Measurements from ENCODE around the gene WNT2B. TPM values are rescaled to one million over a fixed set of nuclear protein-coding genes. Genes with fewer than 3 reads are reported as not detected.

WNT2B gene
- polyA plus RNA-seq, 3 donors: 0.07 to 0.79 TPM; not detected in 1

DNA sequence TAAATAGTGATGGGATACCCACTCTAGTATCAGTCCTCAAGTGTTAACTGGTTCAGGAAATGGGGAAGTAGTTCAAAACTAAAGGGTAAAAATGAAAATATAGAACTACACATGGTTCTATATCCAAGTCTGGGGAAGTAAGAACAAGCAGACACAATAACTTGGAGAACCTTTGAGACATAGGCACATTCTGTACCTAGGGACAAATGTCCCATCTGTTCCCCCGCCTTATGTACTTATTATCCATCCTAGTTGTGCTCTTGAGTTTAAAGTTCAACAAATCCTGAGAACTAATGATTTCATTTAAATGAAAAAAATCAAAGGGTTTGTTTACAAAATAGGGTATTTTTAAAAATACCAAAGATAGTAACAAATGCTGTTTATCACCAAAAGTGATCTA, 32.5 kb downstream of the WNT2B start:
- Mint-ChIP-seq H3K36me3 (peaks cover 19 to 54% of the 10 kb centered on the region in 2 donors), H3K27me3 (ENCODE audit: low read depth in 3 of 3) (peaks cover 0 to 2% (median 0%) of the 10 kb centered on the region in 3 donors), H3K4me1 (peaks cover 3% of the 10 kb centered on the region), H3K27ac (no peak overlapping the region), H3K9me3 (no peaks in the 10 kb centered on the region), H3K4me3 (no peak overlapping the region)
- TF ChIP-seq, protein P1, sequence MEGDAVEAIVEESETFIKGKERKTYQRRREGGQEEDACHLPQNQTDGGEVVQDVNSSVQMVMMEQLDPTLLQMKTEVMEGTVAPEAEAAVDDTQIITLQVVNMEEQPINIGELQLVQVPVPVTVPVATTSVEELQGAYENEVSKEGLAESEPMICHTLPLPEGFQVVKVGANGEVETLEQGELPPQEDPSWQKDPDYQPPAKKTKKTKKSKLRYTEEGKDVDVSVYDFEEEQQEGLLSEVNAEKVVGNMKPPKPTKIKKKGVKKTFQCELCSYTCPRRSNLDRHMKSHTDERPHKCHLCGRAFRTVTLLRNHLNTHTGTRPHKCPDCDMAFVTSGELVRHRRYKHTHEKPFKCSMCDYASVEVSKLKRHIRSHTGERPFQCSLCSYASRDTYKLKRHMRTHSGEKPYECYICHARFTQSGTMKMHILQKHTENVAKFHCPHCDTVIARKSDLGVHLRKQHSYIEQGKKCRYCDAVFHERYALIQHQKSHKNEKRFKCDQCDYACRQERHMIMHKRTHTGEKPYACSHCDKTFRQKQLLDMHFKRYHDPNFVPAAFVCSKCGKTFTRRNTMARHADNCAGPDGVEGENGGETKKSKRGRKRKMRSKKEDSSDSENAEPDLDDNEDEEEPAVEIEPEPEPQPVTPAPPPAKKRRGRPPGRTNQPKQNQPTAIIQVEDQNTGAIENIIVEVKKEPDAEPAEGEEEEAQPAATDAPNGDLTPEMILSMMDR (IDR thresholded peaks at IDR 0.05): no peak
- H3K9ac ChIP-seq (ENCODE audit: insufficient read depth, low read length, poor library complexity, severe bottlenecking): no peak overlapping the region
- H2AFZ ChIP-seq (ENCODE audit: insufficient read depth, low read depth, low read length, poor library complexity, severe bottlenecking): no peak overlapping the region
- intact Hi-C loops (cut with micrococcal nuclease): no loop called here
- H3K4me1 ChIP-seq (ENCODE audit: control insufficient read depth in 1 of 2, insufficient read depth in 2 of 2, low read length in 2 of 2): no peaks in the 10 kb centered on the region
- no peak overlapping the region for H3K4me3 ChIP-seq (replicated peaks in 1 of 3; ENCODE audit: low read depth in 2 of 3, low read length in 3 of 3)
- H3K4me2 ChIP-seq (replicated peaks; ENCODE audit: extremely low read depth, low read length, poor library complexity, severe bottlenecking): no peak overlapping the region
- no CpG with 5 or more reads among the region's 1 CpG for WGBS (ENCODE audit: insufficient coverage)
- peaks cover 10 to 26% of the 10 kb centered on the region in 2 donors for H3K36me3 ChIP-seq (replicated peaks in 1 of 2; ENCODE audit: control insufficient read depth in 1 of 2, insufficient read depth in 2 of 2, low read length in 2 of 2)
- no peaks in the 10 kb centered on the region for H3K79me2 ChIP-seq (ENCODE audit: insufficient read depth, low read length)
- no peaks in the 10 kb centered on the region for H4K20me1 ChIP-seq (ENCODE audit: insufficient read depth, low read length)
- no peak for DNase-seq
- no peaks in the 10 kb centered on the region for H3K27me3 ChIP-seq (ENCODE audit: control insufficient read depth in 2 of 2, insufficient read depth in 2 of 2, low read length in 2 of 2)
- H3K27ac ChIP-seq (ENCODE audit: low read depth in 1 of 2, low read length in 2 of 2): no peak overlapping the region
- H3K9me3 ChIP-seq (replicated peaks in 1 of 2; ENCODE audit: control insufficient read depth in 1 of 2, insufficient read depth in 1 of 2, low read length in 2 of 2): no peaks in the 10 kb centered on the region

DNA sequence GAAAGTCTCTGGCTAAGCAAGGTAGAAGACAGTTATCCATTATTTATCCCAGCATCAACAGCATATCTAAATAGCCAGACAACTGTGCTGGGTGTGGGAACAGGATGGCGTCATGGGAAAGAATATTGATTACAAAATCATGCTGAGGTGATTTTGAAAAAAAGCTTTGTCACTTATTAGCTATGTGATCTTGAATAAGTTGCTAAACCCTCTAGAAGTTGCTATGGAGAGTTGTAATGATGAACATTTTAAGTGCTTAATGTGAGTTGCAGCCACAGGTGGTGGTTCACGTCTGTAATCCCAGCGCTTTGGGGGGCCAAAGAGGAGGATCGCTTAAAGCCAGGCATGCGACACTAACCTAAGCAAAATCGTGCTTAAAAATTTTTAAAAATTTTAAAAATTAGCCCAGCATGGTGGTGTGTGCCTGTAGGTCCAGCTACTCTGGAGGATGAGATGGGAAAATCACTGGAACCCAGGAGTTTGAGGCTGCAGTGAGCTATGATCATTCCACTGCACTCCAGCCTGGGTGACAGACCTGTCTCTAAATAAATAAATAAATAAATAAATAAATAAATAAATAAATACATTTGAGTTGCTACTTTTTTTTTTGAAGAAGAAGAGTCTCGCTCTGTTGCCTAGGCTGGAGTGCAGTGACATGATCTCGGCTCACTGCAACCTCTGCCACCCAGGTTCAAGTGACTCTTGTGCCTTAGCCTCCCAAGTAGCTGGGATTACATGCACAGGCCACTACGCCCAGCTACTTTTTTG, 33.6 kb downstream of the WNT2B start:
- H3K36me3 ChIP-seq (replicated peaks in 1 of 2; ENCODE audit: control insufficient read depth in 1 of 2, insufficient read depth in 2 of 2, low read length in 2 of 2): peaks cover 10 to 26% of the 10 kb centered on the region in 2 donors
- no peak for DNase-seq

More for the DNA sequence above, 33.6 kb downstream of the WNT2B start:
- intact Hi-C loops (cut with micrococcal nuclease): no loop called here
- no peaks in the 10 kb centered on the region for H3K79me2 ChIP-seq (ENCODE audit: insufficient read depth, low read length)
- no peak overlapping the region for H2AFZ ChIP-seq (ENCODE audit: insufficient read depth, low read depth, low read length, poor library complexity, severe bottlenecking)
- H3K4me2 ChIP-seq (replicated peaks; ENCODE audit: extremely low read depth, low read length, poor library complexity, severe bottlenecking): no peak overlapping the region
- H3K9ac ChIP-seq (ENCODE audit: insufficient read depth, low read length, poor library complexity, severe bottlenecking): no peak overlapping the region
- H3K27ac Mint-ChIP-seq: no peak overlapping the region
- peaks cover 3% of the 10 kb centered on the region for H3K4me1 Mint-ChIP-seq
- TF ChIP-seq, protein P1 (IDR thresholded peaks at IDR 0.05): no peak
- H3K27ac ChIP-seq (ENCODE audit: low read depth in 1 of 2, low read length in 2 of 2): no peak overlapping the region
- H3K36me3 Mint-ChIP-seq: peaks cover 19 to 46% of the 10 kb centered on the region in 2 donors
- H3K27me3 Mint-ChIP-seq (ENCODE audit: low read depth in 3 of 3): no peaks in the 10 kb centered on the region
- H3K4me3 Mint-ChIP-seq: no peak overlapping the region
- WGBS (ENCODE audit: insufficient coverage): 94% methylated on average over 7 of the region's 9 CpGs
- no peaks in the 10 kb centered on the region for H4K20me1 ChIP-seq (ENCODE audit: insufficient read depth, low read length)
- H3K9me3 Mint-ChIP-seq: no peaks in the 10 kb centered on the region
- no peaks in the 10 kb centered on the region for H3K27me3 ChIP-seq (ENCODE audit: control insufficient read depth in 2 of 2, insufficient read depth in 2 of 2, low read length in 2 of 2)
- H3K4me1 ChIP-seq (ENCODE audit: control insufficient read depth in 1 of 2, insufficient read depth in 2 of 2, low read length in 2 of 2): no peaks in the 10 kb centered on the region
- no peaks in the 10 kb centered on the region for H3K9me3 ChIP-seq (replicated peaks in 1 of 2; ENCODE audit: control insufficient read depth in 1 of 2, insufficient read depth in 1 of 2, low read length in 2 of 2)
- no peak overlapping the region for H3K4me3 ChIP-seq (replicated peaks in 1 of 3; ENCODE audit: low read depth in 2 of 3, low read length in 3 of 3)
